Frontal cortex (tissue), 4 donors: Measurements from ENCODE around the gene TMEM200B. TPM values are rescaled to one million over a fixed set of nuclear protein-coding genes. Genes with fewer than 3 reads are reported as not detected.
"Not testable (repeated sequence)": the region's sequence is repeated elsewhere in the genome, so short reads cannot be mapped to it uniquely, and the experiment has no call there.

Source experiments
- DNase-seq, 2 donors: peaks; one replicate each; pipeline ENCODE4 v3.0.0; 2012; ENCODE audit warnings: low spot score in 2 of 2
- FAIRE-seq: peaks from 2 replicates; lab custom pipeline; 2012; peaks lifted over from hg19 to GRCh38; lab: Jason Lieb, UNC
- total RNA-seq: library from RNA; depleted of rRNA; stranded (reverse); fragments of >200 nt; gene quantifications from one replicate; pipeline ENCODE4 v1.2.3, GENCODE V29; 2014
- donor health status: control.
- donor health status: control.
- donor health status: control.

The TMEM200B gene
- total RNA-seq, 1 donor from 2014 or later = 0.82 TPM

DNA sequence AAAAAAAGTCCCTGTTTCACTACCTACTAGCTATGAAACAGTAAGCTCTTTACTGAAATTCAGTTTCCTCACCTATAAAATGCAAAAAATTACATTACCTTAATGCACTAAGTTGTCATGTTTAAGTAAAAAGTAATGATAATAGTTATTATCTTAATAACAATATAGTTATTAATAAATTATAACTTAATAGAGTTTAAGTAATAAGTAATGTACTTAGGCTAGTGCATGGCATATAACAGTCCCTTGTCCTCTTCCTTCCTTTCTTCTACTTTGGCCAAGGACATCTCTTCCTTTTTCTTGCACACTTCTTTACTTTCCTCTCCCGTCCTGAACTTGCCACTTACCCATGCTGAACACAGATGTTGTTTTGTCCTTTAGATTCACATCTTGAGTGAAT lies 9.0 kb downstream of the TMEM200B start:
- no peak for DNase-seq
- FAIRE-seq = no peak

- no peak for FAIRE-seq
These were observed 10.1 kb downstream of the TMEM200B start for GRCh38 chr1:29113413-29114117.

DNA sequence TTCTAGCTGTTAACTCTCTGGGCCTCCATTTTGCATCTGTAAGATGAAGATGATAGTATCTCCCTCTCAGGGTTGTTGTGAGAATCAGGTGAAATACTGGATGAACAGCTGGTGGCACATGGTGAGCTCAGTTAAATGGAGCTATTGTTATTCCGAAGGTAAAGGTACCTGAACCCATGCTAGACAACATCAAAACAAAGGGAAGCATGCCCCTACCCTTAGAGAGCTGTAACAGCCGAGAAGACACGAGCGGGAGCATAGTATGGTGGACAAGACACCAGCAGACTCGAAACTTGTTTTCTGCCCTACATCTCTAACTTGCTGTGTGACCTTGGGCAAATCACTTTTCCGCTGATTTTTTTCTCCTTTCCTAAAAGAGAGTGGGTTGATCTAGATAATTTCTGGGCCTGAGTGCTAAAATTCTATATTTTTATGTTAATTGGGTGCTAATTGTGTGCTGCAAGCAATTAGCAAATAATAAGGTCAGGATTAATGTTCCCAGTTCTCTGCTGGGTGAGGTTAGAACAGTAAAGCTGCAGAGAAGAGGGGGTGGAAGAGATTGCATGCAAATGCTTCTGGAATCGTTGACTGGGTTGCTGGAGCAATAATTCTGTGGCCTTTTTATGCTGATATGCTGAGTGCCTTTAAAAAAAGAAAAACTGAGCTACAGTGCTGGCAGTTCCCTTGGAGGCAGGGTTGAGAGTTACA lies 10.8 kb downstream of the TMEM200B start:
- DNase-seq = no peak
- no peak for FAIRE-seq

More at GRCh38 chr1:29113413-29114117, 10.1 kb downstream of the TMEM200B start:
- no peak for DNase-seq

GRCh38 chr1:29108041-29108440 lies 15.7 kb downstream of the TMEM200B start:
- not testable (repeated sequence) for FAIRE-seq, DNase-seq

DNA sequence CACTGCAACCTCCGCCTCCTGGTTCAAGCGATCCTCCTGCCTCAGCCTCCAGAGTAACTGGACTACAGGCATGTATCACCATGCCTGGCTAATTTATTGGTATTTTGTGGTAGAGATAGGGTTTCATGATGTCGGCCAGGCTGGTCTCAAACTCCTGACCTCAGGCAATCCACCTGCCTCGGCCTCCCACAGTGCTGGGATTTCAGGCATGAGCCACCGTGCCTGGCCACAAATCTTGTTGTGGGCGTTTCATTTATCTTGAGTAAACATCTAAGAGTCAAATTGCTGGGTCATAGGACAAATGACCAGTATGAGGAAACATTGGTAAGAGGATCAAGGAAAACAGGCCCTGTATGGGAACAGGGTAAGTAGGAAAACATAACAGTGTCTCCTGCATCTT lies 17.9 kb downstream of the TMEM200B start:
- no peak for FAIRE-seq
- DNase-seq = no peak

DNA sequence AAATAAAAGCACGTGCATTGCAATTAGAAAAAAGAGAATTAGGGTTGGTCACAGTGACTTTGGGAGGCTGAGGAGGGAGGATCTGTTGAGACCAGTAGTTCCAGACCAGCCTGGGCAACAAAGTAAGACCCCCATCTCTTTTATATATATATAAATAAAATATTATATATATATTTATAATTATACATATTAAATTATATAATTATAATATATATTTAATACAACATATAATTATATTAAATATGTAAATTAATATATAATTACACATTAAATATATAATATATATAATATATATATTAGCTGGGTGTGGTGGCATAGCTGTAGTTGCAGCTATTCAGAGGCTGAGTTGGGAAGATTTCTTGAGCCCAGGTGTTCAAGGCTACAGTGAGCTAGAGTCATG lies 23.2 kb downstream of the TMEM200B start:
- no peak for FAIRE-seq
- no peak for DNase-seq

- FAIRE-seq (no peak), DNase-seq (no peak)
These were observed 24.4 kb downstream of the TMEM200B start for GRCh38 chr1:29099286-29099685.

DNA sequence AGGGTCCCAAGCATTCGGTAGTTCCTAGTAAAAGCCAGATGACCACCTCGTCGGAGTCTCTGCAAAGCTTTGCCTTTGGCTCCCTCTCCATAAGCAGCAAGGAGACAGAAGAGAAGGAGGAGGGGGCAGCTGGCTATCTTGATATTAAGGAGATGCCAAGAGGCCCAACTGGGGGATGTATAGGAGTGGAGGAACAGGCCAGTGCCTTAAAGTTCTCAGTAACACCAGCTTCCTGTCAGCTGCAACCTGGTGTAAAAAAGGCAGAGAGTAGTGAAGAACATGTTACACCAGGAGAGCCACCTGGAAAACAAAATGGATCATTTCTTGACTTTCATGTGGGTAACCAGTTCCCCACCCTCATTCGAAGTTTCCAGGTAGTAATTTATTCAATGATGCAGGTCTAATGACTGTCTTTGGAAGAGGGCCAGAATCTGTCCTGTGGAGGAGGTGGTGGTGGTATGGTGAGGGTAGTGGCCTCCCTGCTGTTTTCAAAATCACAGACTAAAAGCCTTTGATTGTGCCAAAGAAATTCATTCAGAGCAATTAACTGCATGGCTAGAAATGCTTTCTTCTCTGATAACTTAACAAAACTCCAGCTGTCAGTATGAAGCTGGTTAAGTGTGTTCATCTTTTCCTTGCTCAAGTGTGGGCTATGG lies 27.3 kb downstream of the TMEM200B start:
- DNase-seq (no peak), FAIRE-seq (no peak)

DNA sequence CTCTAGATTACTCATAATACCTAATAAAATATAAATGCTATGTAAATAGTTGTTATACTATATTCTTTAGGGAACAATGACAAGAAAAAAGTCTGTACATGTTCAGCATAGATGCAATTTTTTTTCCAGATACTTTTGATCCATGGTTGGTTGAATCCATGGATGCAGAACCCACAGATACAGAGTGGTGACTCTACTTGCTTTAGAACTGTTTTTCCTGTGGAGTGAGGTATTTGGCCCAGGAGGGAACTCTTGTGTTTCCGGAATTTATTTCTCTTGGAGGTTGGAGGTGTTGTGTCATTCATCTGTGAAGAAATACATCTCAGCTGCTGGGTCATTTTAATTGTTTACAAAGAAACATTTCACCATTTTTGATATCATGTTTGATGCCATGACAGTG lies 28.7 kb downstream of the TMEM200B start:
- no peak for FAIRE-seq
- no peak for DNase-seq

- no peak for DNase-seq
- no peak for FAIRE-seq
These were observed 29.3 kb downstream of the TMEM200B start for GRCh38 chr1:29094433-29094832.

GRCh38 chr1:29092704-29093103 lies 31.0 kb downstream of the TMEM200B start:
- not testable (repeated sequence) for FAIRE-seq, DNase-seq

DNA sequence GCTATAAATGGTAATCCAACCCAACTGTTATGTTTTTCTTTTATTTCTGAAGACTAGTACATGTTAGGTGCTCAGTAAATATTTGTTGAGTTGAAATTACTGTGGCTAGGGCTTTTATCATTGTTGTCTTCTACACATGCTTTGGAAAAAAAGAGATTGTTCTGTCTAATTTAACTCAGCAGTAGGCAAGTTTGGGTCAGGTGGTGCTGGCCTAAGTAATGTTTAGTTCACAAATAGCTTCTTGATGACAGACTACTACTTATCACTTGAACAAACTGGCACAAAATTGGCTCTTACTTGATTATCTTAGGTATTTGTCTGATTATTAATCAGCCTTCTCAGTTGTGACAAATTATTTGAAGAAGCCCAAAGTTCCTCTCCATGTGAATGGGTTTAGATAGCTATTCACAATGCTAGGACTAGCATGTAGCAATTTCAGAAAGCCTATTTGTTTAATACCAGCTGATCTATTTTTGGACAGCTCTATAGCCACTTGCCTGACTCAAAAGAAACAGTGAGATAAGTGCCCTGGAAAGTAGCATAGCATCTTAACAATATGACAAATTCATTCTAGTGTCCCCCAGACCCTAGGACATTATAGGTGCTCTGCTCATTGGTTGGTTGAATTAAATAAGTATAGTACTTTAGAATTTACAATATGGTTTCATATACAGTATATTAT lies 32.6 kb downstream of the TMEM200B start:
- DNase-seq (no peak), FAIRE-seq (no peak)

GRCh38 chr1:29084196-29084521 lies 39.5 kb downstream of the TMEM200B start:
- DNase-seq (no peak), FAIRE-seq (no peak)

- FAIRE-seq (no peak), DNase-seq (no peak)
These were observed 40.1 kb downstream of the TMEM200B start for GRCh38 chr1:29083317-29084195.

DNA sequence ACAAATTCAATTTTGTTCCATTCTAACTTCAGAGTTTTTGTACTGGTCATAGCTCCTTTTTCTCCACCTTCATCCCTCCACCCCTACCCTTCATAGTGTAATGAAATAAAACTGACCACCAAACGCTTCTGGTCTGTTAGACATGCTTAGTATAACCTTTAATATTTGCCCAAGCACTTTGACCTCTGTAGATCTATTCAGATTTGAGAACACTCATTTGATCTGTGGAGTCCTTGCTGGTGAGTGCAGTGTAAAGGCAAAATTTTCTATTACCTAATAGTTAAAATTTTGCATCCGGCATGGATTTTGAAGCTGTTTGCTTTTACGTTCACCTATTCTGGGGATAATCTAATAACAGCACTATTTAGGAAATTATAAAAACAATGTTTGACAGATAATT lies 41.2 kb downstream of the TMEM200B start:
- no peak for DNase-seq
- FAIRE-seq = no peak

DNA sequence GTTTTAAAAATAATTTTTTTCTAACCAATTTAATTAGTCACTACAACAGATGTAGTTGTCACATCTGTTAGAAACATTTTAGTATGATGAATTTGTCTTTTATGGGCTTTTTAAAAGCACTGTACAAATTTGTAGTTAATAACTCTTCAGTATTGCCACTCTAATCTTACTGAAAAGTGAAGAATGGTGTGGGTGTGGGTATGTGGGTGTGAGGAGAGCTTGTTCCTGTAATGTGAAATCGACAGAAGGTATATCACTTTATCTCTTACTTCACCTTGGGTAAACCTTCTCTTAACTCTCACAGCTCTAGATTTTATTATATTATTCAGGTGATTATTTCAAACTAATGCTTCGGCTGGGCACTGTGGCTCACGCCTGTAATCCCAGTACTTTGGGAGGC lies 42.5 kb downstream of the TMEM200B start:
- FAIRE-seq (no peak), DNase-seq (no peak)

- not testable (repeated sequence) for FAIRE-seq, DNase-seq
These were observed 43.6 kb downstream of the TMEM200B start for GRCh38 chr1:29079916-29080629.

- no peak for FAIRE-seq
- DNase-seq = no peak
These were observed 46.5 kb downstream of the TMEM200B start for GRCh38 chr1:29077155-29077554.
